SK-N-SH (cell line): Measurements from ENCODE around the gene UBE2E1. TPM values are rescaled to one million over a fixed set of nuclear protein-coding genes. Genes with fewer than 3 reads are reported as not detected.
A peak's percentile ranks its signal among the peaks of the same experiment; 100 is the strongest.

ENCODE experiments used
- CTCF ChIA-PET: fragments of 300-600, 350-600 bp; formaldehyde crosslinking; extraction: SDS; loops from one replicate; lab custom pipeline; 2021; lab: Yijun Ruan, JAX
- POLR2A ChIA-PET: fragments of 350-600 bp; sonication (Branson Sonifier 250); formaldehyde crosslinking; extraction: SDS; loops from one replicate; lab custom pipeline; 2020; ENCODE audit warnings: antibody characterized with exemption, inconsistent platforms; lab: Yijun Ruan, JAX
- DNase-seq: peaks from one replicate; pipeline ENCODE4 v3.0.0; 2012
- H2AFZ ChIP-seq: fragments of 200-600 bp; sonication (generic); 2 replicates; pipeline ENCODE4 v1.8.1; 2016; ENCODE audit warnings: antibody characterized with exemption, mild to moderate bottlenecking, low read depth
- H3F3A ChIP-seq: fragments of 200-600 bp; sonication (generic); replicated peaks from 2 replicates; pipeline ENCODE3; 2016; ENCODE audit warnings: antibody characterized with exemption, mild to moderate bottlenecking; ENCODE audit not compliant: insufficient read depth
- H3K27ac ChIP-seq, 2 experiments: fragments of 200-500 bp in 1 of 2; fragments of 200-600 bp in 1 of 2; sonication (Bioruptor generic) in 1 of 2; sonication (generic), shearing (Covaris generic) in 1 of 2; 2 replicates each; pipeline versions ENCODE4 v1.5.1 to v1.6.1; 2014 to 2016; ENCODE audit warnings: low read depth in 2 of 2, inconsistent platforms in 1 of 2, low read length in 1 of 2, mild to moderate bottlenecking in 1 of 2, mixed read lengths in 1 of 2
- H3K27me3 ChIP-seq: fragments of 200-600 bp; sonication (generic), shearing (Covaris generic); 2 replicates; pipeline ENCODE4 v1.6.1; 2016; ENCODE audit warnings: mixed run types; ENCODE audit not compliant: insufficient read depth
- H3K36me3 ChIP-seq, 2 experiments: fragments of 200-500 bp in 1 of 2; fragments of 200-600 bp in 1 of 2; sonication (Bioruptor generic) in 1 of 2; sonication (generic) in 1 of 2; replicated peaks in 1 of 2; 2 replicates each; pipeline versions ENCODE3 to v1.5.1; 2014 to 2016; ENCODE audit warnings: low read length in 1 of 2, mild to moderate bottlenecking in 1 of 2; ENCODE audit not compliant: insufficient read depth in 2 of 2, control insufficient read depth in 1 of 2
- H3K4me1 ChIP-seq, 2 experiments: fragments of 200-500 bp in 1 of 2; fragments of 200-600 bp in 1 of 2; sonication (Bioruptor generic) in 1 of 2; sonication (generic), shearing (Covaris generic) in 1 of 2; 2 replicates each; pipeline versions ENCODE4 v1.5.1 to v1.6.1; 2014 to 2016; ENCODE audit warnings: low read depth in 1 of 2, low read length in 1 of 2, mixed run types in 1 of 2; ENCODE audit not compliant: insufficient read depth in 2 of 2, control insufficient read depth in 1 of 2
- H3K4me2 ChIP-seq: fragments of 200-600 bp; sonication (generic), shearing (Covaris generic); 2 replicates; pipeline ENCODE4 v1.6.1; 2017; ENCODE audit warnings: mixed run types
- H3K4me3 ChIP-seq, 2 experiments: fragments of 200-500 bp in 1 of 2; fragments of 200-600 bp in 1 of 2; sonication (Bioruptor generic) in 1 of 2; sonication (generic), shearing (Covaris generic) in 1 of 2; 2 replicates each; pipeline versions ENCODE4 v1.5.1 to v1.8.1; 2014 to 2016; ENCODE audit warnings: low read depth in 2 of 2, inconsistent platforms in 1 of 2, low read length in 1 of 2, mild to moderate bottlenecking in 1 of 2, mixed read lengths in 1 of 2, moderate library complexity in 1 of 2
- H3K79me2 ChIP-seq: fragments of 200-600 bp; sonication (generic); 2 replicates; pipeline ENCODE4 v1.8.1; 2017; ENCODE audit warnings: mild to moderate bottlenecking; ENCODE audit not compliant: insufficient read depth
- H3K9ac ChIP-seq: fragments of 200-600 bp; sonication (generic); 2 replicates; pipeline ENCODE4 v1.6.1; 2017; ENCODE audit warnings: mixed run types
- H3K9me2 ChIP-seq: fragments of 200-600 bp; sonication (generic); 2 replicates; pipeline ENCODE4 v1.6.1; 2017; ENCODE audit warnings: mixed run types
- H3K9me3 ChIP-seq: fragments of 200-600 bp; sonication (generic); 2 replicates; pipeline ENCODE4 v1.6.1; 2017; ENCODE audit warnings: mixed run types, mild to moderate bottlenecking, moderate library complexity
- H4K20me1 ChIP-seq: fragments of 200-600 bp; sonication (generic); 2 replicates; pipeline ENCODE4 v1.6.1; 2017; ENCODE audit warnings: mild to moderate bottlenecking, mixed run types; ENCODE audit not compliant: insufficient read depth
- CHD2 ChIP-seq: fragments of 150-350 bp; IDR thresholded peaks from 2 replicates; pipeline ENCODE4 v1.6.1; 2018; ENCODE audit warnings: low read length; ENCODE audit not compliant: partially characterized antibody
- EP300 ChIP-seq, 2 experiments: IDR thresholded peaks; 2 replicates each; pipeline versions ENCODE4 v1.4.0 to v1.6.1; 2012; ENCODE audit warnings: borderline replicate concordance in 1 of 2, low read depth in 1 of 2, low read length in 1 of 2
- FOSL2 ChIP-seq: IDR thresholded peaks from 2 replicates; pipeline ENCODE4 v1.4.0; 2012; ENCODE audit warnings: low read depth, mild to moderate bottlenecking, moderate library complexity, borderline replicate concordance
- GATA2 ChIP-seq: sonication (generic); formaldehyde crosslinking; IDR thresholded peaks from 2 replicates; pipeline ENCODE4 v1.5.0; 2020; ENCODE audit warnings: mild to moderate bottlenecking, missing genetic modification reagents
- JUND ChIP-seq: IDR thresholded peaks from 2 replicates; pipeline ENCODE4 v1.4.0; 2012
- MXI1 ChIP-seq: IDR thresholded peaks from 2 replicates; pipeline ENCODE4 v1.6.1; 2012; ENCODE audit warnings: mild to moderate bottlenecking, low read depth, low read length, improper control_type of control experiment
- NRF1 ChIP-seq: IDR thresholded peaks from 2 replicates; pipeline ENCODE4 v1.6.1; 2012; ENCODE audit warnings: low read depth, mild to moderate bottlenecking, low read length
- RAD21 ChIP-seq: IDR thresholded peaks from 2 replicates; pipeline ENCODE4 v1.6.1; 2012; ENCODE audit warnings: mild to moderate bottlenecking, low read length
- REST ChIP-seq: IDR thresholded peaks from 2 replicates; pipeline ENCODE4 v1.6.1; 2012; ENCODE audit warnings: mild to moderate bottlenecking, low read depth, low read length, moderate library complexity
- SMC3 ChIP-seq: IDR thresholded peaks from 2 replicates; pipeline ENCODE4 v1.6.1; 2012; ENCODE audit warnings: low read depth, low read length, improper control_type of control experiment
- TAF1 ChIP-seq: IDR thresholded peaks from 2 replicates; pipeline ENCODE4 v1.6.1; 2012; ENCODE audit warnings: low read depth, mild to moderate bottlenecking, low read length, moderate library complexity, borderline replicate concordance
- TEAD4 ChIP-seq: IDR thresholded peaks from 2 replicates; pipeline ENCODE4 v1.4.0; 2012; ENCODE audit warnings: mild to moderate bottlenecking, borderline replicate concordance; ENCODE audit not compliant: insufficient read depth
- USF1 ChIP-seq: IDR thresholded peaks from 2 replicates; pipeline ENCODE4 v1.4.0; 2012; ENCODE audit warnings: low read depth, borderline replicate concordance
- USF2 ChIP-seq: fragments of 150-350 bp; IDR thresholded peaks from 2 replicates; pipeline ENCODE4 v1.6.1; 2017; ENCODE audit warnings: antibody characterized with exemption, low read length, low read depth, borderline replicate concordance
- WGBS: methylation state at CpG from one replicate; pipeline ENCODE4 v1.1.6; 2017; ENCODE audit warnings: low lambda C conversion rate; 5-methylcytosine and 5-hydroxymethylcytosine counted together
- polyA plus RNA-seq, 3 experiments: library from polyadenylated mRNA; depleted of rRNA; stranded (reverse); fragments of >200 nt; gene quantifications; 2 replicates each; pipeline ENCODE4 v1.2.3, GENCODE V29; 2012

Gene UBE2E1
- polyA plus RNA-seq, 1 of the 3 experiments (the other 2 are of a cell fraction): 59.9 TPM

GRCh38 chr3:23807424-23808015 lies 1.8 kb downstream of the UBE2E1 start:
- DNase-seq: no peak
- POLR2A ChIA-PET: interaction anchor here (0.8 to 1.0 kb wide), 2 partner anchors 44 to 159 kb away, joined by 3 read pairs; no protein-coding TSS in a partner anchor

More at GRCh38 chr3:23807424-23808015, 1.8 kb downstream of the UBE2E1 start:
- Histone ChIP-seq H3K9me2 (no peaks in the 10 kb centered on the region), H3K79me2 (peaks cover 36% of the 10 kb centered on the region), H3K4me1 (peaks cover 8 to 27% of the 10 kb centered on the region in 2 experiments; a peak in 2 of 4 replicates), H3K9me3 (no peaks in the 10 kb centered on the region), H4K20me1 (peaks cover 5% of the 10 kb centered on the region; the same call in 1 of the 2 replicates), H3K4me3 (peak overlapping the region; percentile 73 to 85), H3K27me3 (no peaks in the 10 kb centered on the region), H3F3A (peaks cover 22% of the 10 kb centered on the region), H3K9ac (peak overlapping the region; percentile 81; the same call in 1 of the 2 replicates), H3K27ac (peak overlapping the region; percentile 29 to 83; a peak in 3 of 4 replicates), H3K4me2 (peak overlapping the region; percentile 95), H2AFZ (no peak overlapping the region), H3K36me3 (peaks cover 13 to 17% of the 10 kb centered on the region in 2 experiments)
- no peak for TF ChIP-seq JUND
- no peak for TF ChIP-seq NRF1
- no peak for TF ChIP-seq RAD21
- TF ChIP-seq USF1: no peak
- no peak for TF ChIP-seq SMC3
- no peak for TF ChIP-seq FOSL2
- TF ChIP-seq TAF1: no peak
- TF ChIP-seq EP300 (IDR thresholded peaks at IDR 0.05; ENCODE audit: borderline replicate concordance in 1 of 2, low read depth in 1 of 2, low read length in 1 of 2): no peak
- no peak for TF ChIP-seq REST
- TF ChIP-seq MXI1: no peak
- no peak for TF ChIP-seq TEAD4
- TF ChIP-seq USF2: no peak
- no peak for TF ChIP-seq CHD2
- TF ChIP-seq GATA2 (CRISPR knock-in tag): no peak
- 65% methylated on average over 5 of the region's 5 CpGs for WGBS
- CTCF ChIA-PET: interaction anchor here (1.4 kb wide), 1 partner anchor 81 kb away, joined by 4 read pairs; no protein-coding TSS in a partner anchor
